HG03060 (cell line): Measurements from ENCODE around the gene ASXL3.

Experiments
- ATAC-seq: cut with Tn5 transposase; IDR thresholded peaks from one replicate; pipeline ENCODE4 v1.9.1; 2021; ENCODE audit warnings: low read depth, moderate number of reproducible peaks; ENCODE audit not compliant: unreplicated experiment

The ASXL3 gene

GRCh38 chr18:33653231-33653630 lies 75.2 kb downstream of the ASXL3 start:
- ATAC-seq: no peak

GRCh38 chr18:33656889-33657448 lies 79.0 kb downstream of the ASXL3 start:
- ATAC-seq: no peak

- no peak for ATAC-seq
These were observed 82.8 kb downstream of the ASXL3 start for GRCh38 chr18:33660696-33661310.

- ATAC-seq: no peak
These were observed 86.3 kb downstream of the ASXL3 start for GRCh38 chr18:33664241-33664874.

- ATAC-seq: no peak
These were observed 87.2 kb downstream of the ASXL3 start for GRCh38 chr18:33665187-33665586.

- no peak for ATAC-seq
These were observed 87.6 kb downstream of the ASXL3 start for GRCh38 chr18:33665641-33666040.

GRCh38 chr18:33666915-33667314 lies 88.9 kb downstream of the ASXL3 start:
- no peak for ATAC-seq

GRCh38 chr18:33669589-33669988 lies 91.6 kb downstream of the ASXL3 start:
- ATAC-seq: no peak

- no peak for ATAC-seq
These were observed 92.0 kb downstream of the ASXL3 start for GRCh38 chr18:33670029-33670428.

GRCh38 chr18:33673689-33674088 lies 95.7 kb downstream of the ASXL3 start:
- ATAC-seq: no peak

GRCh38 chr18:33676593-33676992 lies 98.6 kb downstream of the ASXL3 start:
- no peak for ATAC-seq

GRCh38 chr18:33677891-33678290 lies 99.9 kb downstream of the ASXL3 start:
- no peak for ATAC-seq

GRCh38 chr18:33682436-33682835 lies 104.4 kb downstream of the ASXL3 start:
- ATAC-seq: no peak

- no peak for ATAC-seq
These were observed 116.6 kb downstream of the ASXL3 start for GRCh38 chr18:33694593-33694992.

- ATAC-seq: no peak
These were observed 118.5 kb downstream of the ASXL3 start for GRCh38 chr18:33696332-33697162.

GRCh38 chr18:33697498-33697897 lies 119.5 kb downstream of the ASXL3 start:
- no peak for ATAC-seq

- ATAC-seq: peak; percentile 51
These were observed 121.4 kb downstream of the ASXL3 start for GRCh38 chr18:33699372-33699771.

GRCh38 chr18:33700513-33700976 lies 122.5 kb downstream of the ASXL3 start:
- ATAC-seq: peak; percentile 75

- ATAC-seq: no peak
These were observed 124.6 kb downstream of the ASXL3 start for GRCh38 chr18:33702625-33703024.

GRCh38 chr18:33706391-33706790 lies 128.4 kb downstream of the ASXL3 start:
- ATAC-seq: no peak

- no peak for ATAC-seq
These were observed 130.9 kb downstream of the ASXL3 start for GRCh38 chr18:33708876-33709275.
